Gastrocnemius medialis (tissue), 4 donors: Measurements from ENCODE around the gene STN1. TPM values are rescaled to one million over a fixed set of nuclear protein-coding genes. Genes with fewer than 3 reads are reported as not detected.

Experiments
- ATAC-seq, 2 donors: fragments of 150-250 bp; one replicate each; pipeline ENCODE4 v1.9.1; 2016
- DNase-seq, 2 donors: peaks; one replicate each; pipeline ENCODE4 v3.0.0-alpha.2; 2019
- H3K27ac ChIP-seq, 4 donors: fragments of 200-600 bp; sonication (generic); 1 replicate in 1 of 4; 2 replicates in 3 of 4; pipeline ENCODE4 v1.5.1; 2016 to 2018; ENCODE audit warnings: mild to moderate bottlenecking in 2 of 4, moderate library complexity in 1 of 4
- H3K27me3 ChIP-seq, 3 donors: fragments of 200-600 bp; sonication (generic) in 2 of 3; 1 replicate in 1 of 3; 2 replicates in 2 of 3; pipeline versions ENCODE4 v1.5.1 to v1.6.0; 2016 to 2019; ENCODE audit warnings: mild to moderate bottlenecking in 1 of 3, moderate library complexity in 1 of 3
- H3K36me3 ChIP-seq, 2 donors: fragments of 200-600 bp; sonication (generic) in 1 of 2; one replicate each; pipeline ENCODE4 v1.5.1; 2017 to 2018
- H3K4me1 ChIP-seq, 2 donors: fragments of 200-600 bp; sonication (generic) in 1 of 2; one replicate each; pipeline ENCODE4 v1.5.1; 2016 to 2017; ENCODE audit warnings: mild to moderate bottlenecking in 2 of 2
- H3K4me3 ChIP-seq, 4 donors: fragments of 200-600 bp; sonication (generic) in 3 of 4; 1 replicate in 1 of 4; 2 replicates in 3 of 4; pipeline ENCODE4 v1.5.1; 2016 to 2019; ENCODE audit warnings: mild to moderate bottlenecking in 2 of 4
- H3K9me3 ChIP-seq, 3 donors: fragments of 200-600 bp; sonication (generic) in 2 of 3; 1 replicate in 1 of 3; 2 replicates in 2 of 3; pipeline ENCODE4 v1.5.1; 2016 to 2019
- CTCF ChIP-seq, 5 experiments: fragments of 450-650 bp in 3 of 5; fragments of 200-600 bp in 2 of 5; sonication (generic) in 2 of 5; IDR thresholded peaks in 4 of 5; conservative IDR thresholded peaks in 1 of 5; 1 replicate in 4 of 5; 2 replicates in 1 of 5; pipeline ENCODE4 v1.5.1; 2016 to 2019; ENCODE audit warnings: antibody characterized with exemption in 5 of 5, mild to moderate bottlenecking in 3 of 5, moderate library complexity in 3 of 5
- POLR2A ChIP-seq, 2 donors: fragments of 450-650 bp; IDR thresholded peaks; one replicate each; pipeline ENCODE4 v1.6.1; 2017; ENCODE audit warnings: antibody characterized with exemption in 2 of 2, mild to moderate bottlenecking in 2 of 2, moderate library complexity in 2 of 2
- in situ Hi-C, 4 donors: fragments of 200-750 bp; cut with MboI; loops; one replicate each; pipeline versions ENCODE4 v1.15.0 to v1.8.0; 2017; ENCODE audit warnings: low sequenced_read_pairs in 4 of 4
- intact Hi-C: fragments of 100-400 bp; cut with DNase I; formaldehyde crosslinking; loops from one replicate; pipeline ENCODE4 v1.15.1; 2023; ENCODE audit warnings: low total_unique reads
- total RNA-seq, 4 donors: library from RNA; depleted of rRNA; stranded (reverse); fragments of >200 nt; gene quantifications; one replicate each; pipeline versions ENCODE4 v1.1.0 to v1.2.3, GENCODE V29; 2016

The STN1 gene
- total RNA-seq, 4 donors from 2014 or later = 15.1 to 24.7 (median 20.5) TPM

GRCh38 chr10:103960103-103960502 is 42.1 kb upstream of the STN1 start:
- Histone ChIP-seq H3K4me1 (no peaks in the 10 kb centered on the region), H3K36me3 (no peaks in the 10 kb centered on the region), H3K27ac (no peak overlapping the region), H3K4me3 (no peak overlapping the region), H3K9me3 (no peaks in the 10 kb centered on the region), H3K27me3 (no peaks in the 10 kb centered on the region)
- no peak for TF ChIP-seq POLR2A (IDR thresholded peaks at IDR 0.05)
- no peak for TF ChIP-seq CTCF (IDR thresholded peaks at IDR 0.05 in 4 of 5, conservative IDR thresholded peaks at IDR 0.05 in 1 of 5)
- intact Hi-C loops = loop anchor here (10.0 kb wide), 1 partner anchor 295 kb away; the partner anchor contains the start of gene GSTO1
- no peak for ATAC-seq
- in situ Hi-C loops = loop anchor here in 1 of 4 donors (10.0 kb wide), 1 partner anchor 165 kb away; the partner anchor contains the start of gene SFR1
- no peak for DNase-seq

GRCh38 chr10:103958996-103959395 is 41.0 kb upstream of the STN1 start:
- H3K4me1 ChIP-seq = no peaks in the 10 kb centered on the region
- TF ChIP-seq CTCF (IDR thresholded peaks at IDR 0.05 in 4 of 5, conservative IDR thresholded peaks at IDR 0.05 in 1 of 5) (no peak), POLR2A (IDR thresholded peaks at IDR 0.05) (no peak)
- no peaks in the 10 kb centered on the region for H3K36me3 ChIP-seq
- H3K9me3 ChIP-seq = no peaks in the 10 kb centered on the region
- DNase-seq (no peak), ATAC-seq (no peak)
- intact Hi-C loops (no loop called here), in situ Hi-C loops (no loop called here)
- H3K4me3 ChIP-seq = no peak overlapping the region
- H3K27me3 ChIP-seq = no peaks in the 10 kb centered on the region
- no peak overlapping the region for H3K27ac ChIP-seq

GRCh38 chr10:103954543-103954942 is 36.6 kb upstream of the STN1 start:
- ATAC-seq (no peak), DNase-seq (no peak)
- TF ChIP-seq POLR2A (IDR thresholded peaks at IDR 0.05) (no peak), CTCF (IDR thresholded peaks at IDR 0.05 in 4 of 5, conservative IDR thresholded peaks at IDR 0.05 in 1 of 5) (no peak)
- Histone ChIP-seq H3K4me3 (no peak overlapping the region), H3K27me3 (no peaks in the 10 kb centered on the region), H3K36me3 (no peaks in the 10 kb centered on the region), H3K4me1 (no peaks in the 10 kb centered on the region), H3K9me3 (no peaks in the 10 kb centered on the region), H3K27ac (no peak overlapping the region)
- intact Hi-C loops = no loop called here
- in situ Hi-C loops = no loop called here

GRCh38 chr10:103951942-103952341 is 34.0 kb upstream of the STN1 start:
- in situ Hi-C loops (no loop called here), intact Hi-C loops (no loop called here)
- Histone ChIP-seq H3K27me3 (no peaks in the 10 kb centered on the region), H3K9me3 (no peaks in the 10 kb centered on the region), H3K4me3 (no peak overlapping the region), H3K27ac (no peak overlapping the region), H3K36me3 (no peaks in the 10 kb centered on the region), H3K4me1 (no peaks in the 10 kb centered on the region)
- no peak for DNase-seq
- no peak for ATAC-seq
- TF ChIP-seq CTCF (IDR thresholded peaks at IDR 0.05 in 4 of 5, conservative IDR thresholded peaks at IDR 0.05 in 1 of 5) (no peak), POLR2A (IDR thresholded peaks at IDR 0.05) (no peak)

GRCh38 chr10:103951183-103951582 is 33.2 kb upstream of the STN1 start:
- Histone ChIP-seq H3K27me3 (no peaks in the 10 kb centered on the region), H3K36me3 (no peaks in the 10 kb centered on the region), H3K4me1 (no peaks in the 10 kb centered on the region), H3K4me3 (no peak overlapping the region), H3K9me3 (no peaks in the 10 kb centered on the region), H3K27ac (no peak overlapping the region)
- ATAC-seq = no peak
- in situ Hi-C loops (no loop called here), intact Hi-C loops (no loop called here)
- TF ChIP-seq CTCF (IDR thresholded peaks at IDR 0.05 in 4 of 5, conservative IDR thresholded peaks at IDR 0.05 in 1 of 5) (no peak), POLR2A (IDR thresholded peaks at IDR 0.05) (no peak)
- no peak for DNase-seq
